Left hindlimb (tissue), 1 donor: ENCODE measurements around the gene MTA1.

Experiments used
- DNase-seq: peaks from one replicate; pipeline ENCODE4 v3.0.0-alpha.2; 2018

MTA1 gene

DNA sequence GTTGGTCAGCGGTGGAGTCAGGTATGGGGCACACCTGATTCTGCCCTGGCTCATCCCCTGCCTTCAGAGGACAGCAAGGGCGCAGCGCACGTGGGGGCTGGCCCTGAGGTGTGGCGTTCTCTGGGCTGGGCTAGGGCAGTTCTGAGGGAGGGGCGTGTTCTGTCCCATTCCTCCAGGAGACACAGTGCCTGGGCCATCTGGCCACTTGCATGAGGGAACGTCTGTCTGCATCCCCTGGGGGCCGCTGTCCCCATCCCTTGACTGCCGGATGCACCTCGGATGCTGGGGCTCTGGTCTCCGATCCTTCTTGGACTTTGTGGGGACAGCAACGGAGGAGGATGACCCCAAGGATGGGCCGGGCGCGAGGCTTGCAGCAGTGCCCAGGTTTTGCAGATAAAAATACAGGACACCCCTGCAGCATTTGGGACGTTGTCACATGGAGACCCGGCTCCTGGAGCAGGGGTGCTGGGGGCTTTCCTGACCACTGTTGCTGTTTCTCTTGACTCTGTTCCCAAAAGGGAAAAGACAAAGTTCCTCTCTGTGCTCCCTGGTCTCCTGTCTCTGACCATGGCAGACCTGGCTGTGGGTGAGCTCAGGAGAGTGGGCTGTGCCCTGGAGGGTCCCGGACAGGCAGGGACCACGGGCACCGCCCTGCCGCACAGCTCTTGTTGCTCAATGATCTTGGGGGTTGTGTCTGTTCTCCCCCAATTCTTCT lies 6.9 kb downstream of the MTA1 start:
- no peak for DNase-seq

DNA sequence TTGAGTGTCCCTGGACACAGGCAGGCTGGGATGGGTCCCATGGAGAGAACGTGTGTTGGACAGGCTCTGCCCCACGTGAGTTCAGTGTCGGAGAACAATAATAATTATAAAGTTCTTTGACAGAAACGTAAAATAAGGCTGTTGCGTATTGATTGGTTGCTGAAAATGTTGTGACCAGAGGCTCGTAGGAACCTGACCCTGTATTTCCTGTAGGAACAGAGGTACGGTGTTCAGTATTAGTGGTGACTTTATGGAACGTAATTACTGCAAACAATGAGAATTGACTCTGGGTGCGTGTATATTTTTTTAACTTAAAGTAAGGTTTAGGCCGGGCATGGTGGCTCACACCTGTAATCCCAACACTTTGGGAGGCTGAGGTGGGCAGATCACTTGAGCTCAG lies 7.8 kb downstream of the MTA1 start:
- no peak for DNase-seq

DNA sequence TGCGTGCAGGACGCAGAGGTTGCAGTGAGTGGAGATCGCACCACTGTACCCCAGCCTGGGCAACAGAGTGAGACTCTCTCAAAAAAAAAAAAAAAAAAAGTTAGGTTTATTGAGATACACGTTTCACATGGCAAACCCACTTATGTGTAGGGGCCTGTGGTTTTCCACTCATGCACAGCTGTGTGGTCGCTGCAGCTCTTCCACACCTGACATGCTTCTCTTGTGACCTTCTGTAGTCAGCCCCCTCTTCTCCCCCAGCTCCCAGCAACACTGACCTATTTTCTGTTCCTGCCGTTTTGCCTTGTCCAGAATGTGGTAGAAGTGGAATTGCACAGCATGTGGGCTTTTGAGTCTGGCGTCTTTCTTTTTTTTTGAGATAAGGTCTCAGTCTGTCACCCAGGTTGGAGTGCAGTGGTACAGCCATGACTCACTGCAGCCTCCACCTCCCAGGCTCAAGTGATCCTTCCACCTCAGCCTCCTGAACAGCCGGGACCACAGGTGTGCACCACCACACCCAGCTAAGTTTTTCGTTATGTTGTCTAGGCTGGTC lies 8.4 kb downstream of the MTA1 start:
- DNase-seq, result no peak

DNA sequence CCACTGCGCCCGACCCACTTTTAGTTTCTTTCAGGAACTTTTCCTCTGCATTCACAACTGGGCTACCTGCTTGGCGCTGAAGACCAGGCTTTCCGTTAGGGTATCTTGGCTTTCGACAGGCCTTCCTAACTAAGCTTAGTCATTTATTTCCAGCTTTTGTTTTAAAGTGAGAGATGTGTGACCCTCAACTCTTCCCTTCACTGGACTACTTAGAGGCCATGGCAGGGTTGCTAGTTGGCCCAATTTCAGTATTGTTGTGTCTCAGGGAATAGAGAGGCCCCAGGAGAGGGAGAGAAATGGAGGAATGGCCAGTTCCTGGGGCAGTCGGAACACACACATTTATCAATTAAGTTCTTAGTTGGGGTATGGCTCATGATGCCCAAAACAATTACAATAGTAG lies 10.4 kb downstream of the MTA1 start:
- no peak for DNase-seq

DNA sequence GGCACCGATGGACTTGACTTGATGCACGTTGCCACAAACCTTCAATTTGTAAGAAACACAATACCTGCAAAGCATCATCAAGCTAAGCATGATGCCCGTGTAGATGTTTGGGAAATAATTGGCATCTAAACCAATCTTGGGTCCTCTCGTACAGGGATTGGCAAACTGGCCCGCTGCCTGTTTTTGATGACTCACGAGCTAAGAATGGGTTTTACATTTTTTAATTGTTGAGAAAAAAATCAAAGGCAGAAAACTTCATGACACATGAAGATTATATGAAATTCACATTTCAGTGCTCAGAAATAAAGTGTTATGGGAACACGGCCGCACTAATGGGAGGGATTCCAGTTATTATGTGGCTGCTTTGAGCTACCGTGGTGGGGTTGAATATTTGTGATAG lies 10.9 kb downstream of the MTA1 start:
- peak; percentile 4 for DNase-seq

DNA sequence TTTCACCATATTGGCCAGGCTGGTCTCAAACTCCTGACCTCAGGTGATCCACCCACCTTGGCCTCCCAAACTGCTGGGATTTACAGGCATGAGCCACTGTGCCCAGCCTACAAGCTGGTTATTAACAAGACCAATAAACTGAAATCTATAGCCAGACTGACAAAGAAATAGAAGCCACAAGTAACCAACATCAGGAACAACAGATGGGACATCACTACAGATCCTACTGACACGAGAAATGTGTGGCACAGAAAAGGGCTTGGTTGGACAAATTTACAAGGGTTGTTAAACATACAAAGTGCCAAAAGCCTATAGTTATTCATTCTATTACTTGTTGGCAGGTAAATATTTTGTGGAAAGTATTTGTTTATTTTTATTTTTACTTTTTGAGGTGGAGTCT lies 11.6 kb downstream of the MTA1 start:
- no peak for DNase-seq

DNA sequence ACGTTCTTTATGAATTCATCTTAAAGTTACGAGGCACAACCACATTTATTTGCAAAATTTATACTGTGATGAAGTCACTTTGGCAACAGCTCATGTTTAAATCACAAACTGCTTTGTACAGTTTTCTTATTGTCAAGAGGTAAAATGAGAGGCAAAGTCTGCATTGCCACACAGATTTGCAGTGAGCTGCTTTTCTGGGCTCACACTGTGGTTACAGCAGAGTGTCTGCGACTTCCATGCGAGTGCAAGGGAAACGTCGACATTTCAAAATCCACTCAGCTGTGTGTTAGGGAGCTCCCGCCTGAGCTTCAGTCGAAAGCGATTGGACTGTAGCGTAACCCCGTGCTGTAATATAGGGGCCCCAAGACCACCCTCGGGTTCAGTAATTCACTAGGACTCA lies 13.0 kb downstream of the MTA1 start:
- DNase-seq, result no peak

DNA sequence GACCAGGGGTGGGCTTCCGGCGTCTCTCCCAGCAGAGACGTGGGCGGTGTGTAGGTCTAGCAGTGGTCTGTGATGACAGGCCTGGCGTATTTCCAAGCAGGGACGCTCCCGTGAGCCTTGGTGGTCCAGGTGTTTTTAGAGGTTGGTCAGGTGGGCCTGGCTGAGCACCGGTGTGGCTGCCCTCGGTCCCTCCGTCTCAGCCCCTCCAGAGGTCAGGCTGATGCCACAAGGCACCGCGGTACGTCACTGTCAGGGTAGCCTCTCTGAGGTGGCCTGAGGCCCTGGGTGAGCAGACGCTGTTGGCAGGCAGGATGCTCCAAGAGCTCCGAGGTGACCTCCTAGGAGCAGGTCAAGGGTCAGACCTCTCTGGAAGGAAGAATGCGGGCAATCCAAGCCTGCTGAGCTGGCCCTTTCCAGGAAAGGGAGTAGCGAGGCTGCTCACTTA lies 13.6 kb downstream of the MTA1 start:
- no peak for DNase-seq

DNA sequence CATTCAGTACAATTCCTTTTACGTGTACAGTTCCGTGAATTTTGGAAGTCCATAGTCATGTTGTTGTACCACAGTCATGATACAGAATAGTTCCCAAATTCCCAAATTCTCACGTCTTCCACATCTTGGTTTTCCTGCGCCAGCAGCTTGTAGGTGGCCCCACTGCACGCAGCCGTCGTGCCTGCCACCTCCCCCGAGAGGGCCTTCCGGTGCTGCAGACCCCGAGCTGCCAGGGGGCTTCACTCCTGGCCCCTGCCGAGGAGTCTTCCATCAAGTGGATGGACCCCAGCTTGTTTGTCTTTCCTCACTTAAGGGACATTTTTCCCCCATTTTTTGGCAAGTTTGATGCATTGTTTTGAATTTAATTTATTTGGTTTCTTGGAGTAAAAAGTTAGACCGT lies 16.8 kb downstream of the MTA1 start:
- DNase-seq, result no peak

DNA sequence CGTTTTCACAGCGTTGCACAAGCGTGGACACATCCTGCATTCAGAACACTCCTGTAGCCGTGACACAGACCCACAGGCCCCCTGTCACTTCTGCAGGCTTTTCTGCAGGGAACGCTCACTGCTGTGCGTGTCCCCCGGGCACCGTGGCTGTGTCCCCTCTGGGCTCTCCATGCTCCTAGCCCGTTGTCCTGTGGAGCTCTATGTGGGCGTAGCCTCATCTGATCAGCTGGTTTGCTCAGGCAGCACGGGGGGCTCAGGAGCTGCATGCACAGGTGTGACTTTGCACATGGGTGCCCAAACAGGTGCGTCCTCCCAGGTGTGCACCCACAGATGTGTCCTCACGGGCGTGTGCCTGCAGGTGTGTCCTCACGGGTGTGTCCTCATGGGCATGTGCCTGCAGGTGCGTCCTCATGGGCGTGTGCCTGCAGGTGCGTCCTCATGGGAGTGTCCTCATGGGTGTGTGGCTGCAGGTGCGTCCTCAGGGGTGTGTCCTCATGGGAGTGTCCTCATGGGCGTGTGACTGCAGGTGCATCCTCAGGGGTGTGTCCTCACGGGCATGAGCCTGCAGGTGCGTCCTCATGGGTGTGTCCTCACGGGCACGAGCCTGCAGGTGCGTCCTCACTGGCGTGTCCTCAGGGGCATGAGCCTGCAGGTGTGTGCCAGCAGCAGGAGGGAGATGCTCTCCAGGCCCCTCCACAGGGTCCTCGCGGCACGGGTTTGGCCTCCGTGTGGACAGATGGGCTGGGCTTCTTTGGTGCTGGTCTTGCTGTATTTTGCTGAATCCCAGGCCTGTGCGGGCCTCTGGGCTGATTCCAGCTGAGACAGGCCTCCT lies 17.5 kb downstream of the MTA1 start:
- DNase-seq, result no peak

DNA sequence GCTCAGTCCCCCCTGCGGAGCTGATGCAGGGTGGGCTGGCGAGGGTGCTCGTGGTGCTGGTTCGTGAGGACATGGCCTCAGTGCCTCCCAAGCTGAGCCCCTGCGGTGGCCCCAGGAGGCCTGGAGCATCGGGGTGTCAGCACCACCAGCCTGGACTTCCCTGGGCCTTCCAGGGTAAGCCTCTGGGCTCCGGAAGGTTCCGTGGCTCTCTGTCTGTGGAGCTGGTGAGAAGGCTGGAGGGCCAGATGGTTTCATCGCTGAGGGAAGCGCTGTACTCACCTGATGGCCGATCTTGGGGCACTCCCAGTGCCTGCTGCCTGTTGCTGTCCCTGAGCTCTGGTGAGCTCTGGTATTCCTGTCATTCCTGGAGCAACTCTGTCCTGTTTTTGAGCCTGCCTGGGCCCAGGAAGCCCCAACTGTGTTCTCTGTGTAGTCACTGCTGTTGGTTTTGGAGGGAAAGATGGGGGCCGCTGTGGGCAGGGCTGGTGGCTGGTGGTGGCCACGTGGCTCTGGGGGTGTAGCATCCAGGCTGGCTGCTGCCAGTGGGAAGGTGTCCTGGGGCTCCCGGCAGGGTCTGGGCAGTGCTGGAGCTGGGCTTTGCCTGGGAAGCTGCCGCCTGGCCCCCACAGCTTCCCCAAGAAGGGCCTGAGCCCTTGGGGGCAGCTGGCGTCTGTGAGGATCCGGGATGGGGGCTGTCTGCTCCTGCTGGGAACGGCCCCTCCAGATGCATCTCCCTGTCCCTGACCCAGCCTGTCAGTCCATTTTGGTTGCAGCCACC lies 18.3 kb downstream of the MTA1 start:
- DNase-seq, result no peak

DNA sequence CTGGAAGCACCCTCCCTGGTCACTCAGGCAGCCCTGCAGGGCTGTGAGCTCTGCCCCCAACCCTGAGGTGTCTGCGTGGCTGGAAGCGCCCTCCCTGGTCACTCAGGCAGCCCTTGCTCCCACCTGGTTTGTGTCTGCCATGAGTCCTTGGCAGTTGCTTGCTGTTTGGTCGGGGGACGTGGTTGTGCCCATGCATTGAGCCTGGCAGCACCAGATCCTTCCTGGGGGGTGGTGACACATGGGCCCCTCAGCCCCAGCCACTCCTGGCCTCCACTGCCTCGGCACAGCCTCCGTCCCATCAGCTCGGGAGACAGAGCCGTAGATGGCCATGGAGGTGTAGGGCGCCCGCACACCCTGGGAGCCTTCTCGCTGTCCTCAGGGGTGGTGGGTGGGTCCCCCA lies 19.6 kb downstream of the MTA1 start:
- no peak for DNase-seq

DNA sequence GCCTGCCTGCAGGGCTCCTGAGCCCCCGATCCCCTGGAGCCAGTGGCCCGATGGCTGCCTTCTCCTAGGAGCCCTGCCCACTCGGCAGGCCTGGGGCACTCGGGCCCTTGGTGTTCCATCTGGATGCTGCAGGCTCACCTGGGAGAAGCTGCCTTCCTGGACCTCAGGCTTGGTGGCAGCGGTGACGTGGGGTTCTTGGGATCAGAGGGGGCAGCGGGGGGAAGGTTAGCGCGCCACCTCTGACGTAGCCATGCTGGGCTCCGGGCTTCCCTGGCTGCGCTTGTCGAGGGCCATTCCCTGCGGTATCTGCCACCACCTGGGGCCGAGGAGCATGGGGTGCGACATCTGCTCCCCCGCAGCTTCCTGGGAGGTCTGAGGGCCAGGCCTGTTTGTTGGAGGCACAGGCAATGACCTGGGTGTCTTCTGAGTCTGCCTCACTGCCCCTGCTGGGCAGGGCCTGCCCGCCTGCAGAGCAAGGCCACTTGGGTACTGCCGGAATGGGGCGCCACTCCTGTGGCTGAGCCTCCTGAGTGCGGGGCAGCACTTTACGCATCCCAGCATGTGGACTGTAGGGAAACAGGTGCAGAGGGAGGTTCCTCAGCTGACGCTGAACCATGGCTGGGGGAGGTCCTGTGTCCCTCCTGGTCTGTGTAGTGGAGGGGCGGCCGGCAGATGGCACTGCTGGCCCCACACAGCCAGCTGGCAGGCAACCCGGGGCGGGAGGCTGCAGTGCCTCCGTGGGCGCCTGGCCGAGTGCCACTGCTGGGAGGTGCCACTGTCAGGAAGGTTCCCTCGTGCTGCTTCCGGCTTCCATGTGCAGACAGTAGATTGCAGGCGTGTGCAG lies 20.3 kb downstream of the MTA1 start:
- no peak for DNase-seq

DNA sequence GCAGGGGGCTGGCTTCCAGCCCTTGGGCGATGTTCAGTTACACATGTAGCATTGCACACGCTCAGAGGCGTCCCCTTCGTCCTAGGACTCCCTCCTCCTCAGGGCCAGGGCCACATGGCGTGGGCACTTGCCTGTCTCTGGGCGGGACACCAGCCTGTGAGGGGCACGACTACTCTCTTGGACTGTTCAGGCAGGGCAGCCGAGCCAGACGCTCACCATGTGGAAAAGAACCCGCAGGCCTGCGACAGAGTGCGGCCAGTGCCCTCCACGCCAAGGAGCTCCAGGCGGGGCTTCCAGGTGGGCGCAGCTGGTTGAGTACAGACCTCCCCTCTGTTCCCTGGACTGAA lies 20.9 kb downstream of the MTA1 start:
- no peak for DNase-seq

DNA sequence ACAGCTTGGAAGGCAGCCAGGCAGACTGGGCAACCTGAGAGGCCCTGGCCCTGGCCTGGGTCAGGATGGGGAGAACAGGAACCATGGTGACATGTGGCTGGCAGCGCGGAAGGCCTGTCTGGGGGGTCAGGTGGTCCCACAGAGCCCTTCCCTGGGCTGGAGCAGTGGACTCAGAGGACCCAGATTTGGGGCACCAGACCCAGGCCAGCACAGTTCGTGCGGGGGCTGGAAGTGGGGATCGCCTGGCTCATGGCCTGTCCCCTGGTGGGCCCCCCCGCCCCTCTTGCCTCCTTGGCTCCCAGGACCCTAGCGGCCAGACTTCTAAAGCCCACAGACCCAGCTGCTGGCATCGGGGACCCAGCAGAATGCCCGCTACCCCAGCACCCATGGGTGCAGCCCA lies 21.4 kb downstream of the MTA1 start:
- no peak for DNase-seq

DNA sequence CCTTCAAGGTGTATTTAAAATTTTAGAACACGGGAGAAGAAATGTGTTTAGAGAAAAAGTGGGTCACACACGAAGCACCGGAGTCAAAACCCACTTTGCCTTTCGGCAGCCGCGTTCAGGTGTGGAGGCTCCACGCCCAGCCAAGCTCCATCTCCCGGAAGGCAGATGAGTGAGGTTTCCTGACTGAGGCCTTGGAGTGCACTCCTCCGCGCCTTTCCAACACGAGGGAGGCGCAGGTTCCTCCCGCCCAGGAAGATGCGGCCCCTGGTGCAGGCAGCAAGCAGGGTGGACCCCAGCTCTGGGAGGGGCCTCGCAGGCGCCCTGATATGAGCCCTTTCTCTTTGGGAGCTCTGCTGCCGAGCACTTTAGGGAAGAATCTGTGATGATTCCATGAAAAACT lies 22.5 kb downstream of the MTA1 start:
- DNase-seq, result no peak

DNA sequence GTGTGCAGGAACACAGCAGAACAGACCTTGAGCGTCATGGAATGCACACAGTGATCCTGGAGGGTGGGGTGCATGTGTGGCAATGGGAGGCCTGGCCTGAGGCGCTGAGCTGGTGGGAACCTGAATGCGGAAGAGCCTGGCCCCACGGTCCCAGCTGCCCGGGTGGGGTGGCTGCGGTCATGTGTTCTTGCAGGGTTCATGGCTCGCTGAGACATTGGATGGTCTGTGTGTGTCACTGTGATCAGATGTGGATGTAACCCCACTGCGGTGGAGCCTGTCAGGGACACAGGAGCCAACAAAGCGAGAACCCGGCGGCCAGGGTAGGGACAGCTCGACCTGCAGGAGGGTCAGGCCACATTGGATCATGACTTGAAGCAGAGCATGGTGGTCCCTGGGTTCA lies 23.2 kb downstream of the MTA1 start:
- no peak for DNase-seq

DNA sequence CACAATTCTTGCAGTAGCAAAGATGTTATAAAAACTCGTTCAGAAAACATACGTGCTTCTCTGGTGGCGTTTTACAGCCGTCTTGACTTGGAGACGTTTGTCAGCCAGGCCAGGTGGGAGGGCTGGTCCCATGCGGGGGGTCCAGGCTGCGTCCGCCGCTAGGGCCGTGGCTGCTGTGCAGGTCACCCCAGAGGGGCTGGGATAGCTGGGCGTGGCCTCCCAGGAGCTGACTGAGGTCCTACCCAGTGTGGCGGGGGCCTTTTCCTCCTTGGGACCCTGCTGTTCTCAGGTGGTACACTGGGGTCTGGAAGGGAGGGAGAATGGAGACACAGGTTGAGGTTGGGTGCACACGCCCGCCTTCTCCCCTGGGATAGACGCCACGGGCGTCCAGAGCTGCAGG lies 25.2 kb downstream of the MTA1 start:
- DNase-seq, result no peak

DNA sequence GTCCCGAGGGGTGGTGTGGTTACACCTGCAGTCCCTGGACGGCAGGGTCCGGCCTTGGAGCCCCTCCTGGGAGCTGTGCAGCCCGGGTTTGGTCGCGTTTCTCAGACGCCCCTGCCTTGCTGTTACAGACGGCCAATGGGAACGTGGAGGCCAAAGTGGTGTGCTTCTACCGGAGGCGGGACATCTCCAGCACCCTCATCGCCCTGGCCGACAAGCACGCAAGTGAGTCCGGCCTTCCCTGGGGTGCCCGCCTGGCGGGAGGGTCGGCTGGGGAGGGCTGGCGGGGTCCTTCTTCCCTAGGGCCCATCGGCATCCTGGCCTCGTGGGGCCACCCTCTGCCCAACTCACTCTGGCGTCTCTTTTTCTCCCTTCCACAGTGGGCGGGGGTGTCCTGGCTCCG lies 25.7 kb downstream of the MTA1 start:
- DNase-seq, result no peak

DNA sequence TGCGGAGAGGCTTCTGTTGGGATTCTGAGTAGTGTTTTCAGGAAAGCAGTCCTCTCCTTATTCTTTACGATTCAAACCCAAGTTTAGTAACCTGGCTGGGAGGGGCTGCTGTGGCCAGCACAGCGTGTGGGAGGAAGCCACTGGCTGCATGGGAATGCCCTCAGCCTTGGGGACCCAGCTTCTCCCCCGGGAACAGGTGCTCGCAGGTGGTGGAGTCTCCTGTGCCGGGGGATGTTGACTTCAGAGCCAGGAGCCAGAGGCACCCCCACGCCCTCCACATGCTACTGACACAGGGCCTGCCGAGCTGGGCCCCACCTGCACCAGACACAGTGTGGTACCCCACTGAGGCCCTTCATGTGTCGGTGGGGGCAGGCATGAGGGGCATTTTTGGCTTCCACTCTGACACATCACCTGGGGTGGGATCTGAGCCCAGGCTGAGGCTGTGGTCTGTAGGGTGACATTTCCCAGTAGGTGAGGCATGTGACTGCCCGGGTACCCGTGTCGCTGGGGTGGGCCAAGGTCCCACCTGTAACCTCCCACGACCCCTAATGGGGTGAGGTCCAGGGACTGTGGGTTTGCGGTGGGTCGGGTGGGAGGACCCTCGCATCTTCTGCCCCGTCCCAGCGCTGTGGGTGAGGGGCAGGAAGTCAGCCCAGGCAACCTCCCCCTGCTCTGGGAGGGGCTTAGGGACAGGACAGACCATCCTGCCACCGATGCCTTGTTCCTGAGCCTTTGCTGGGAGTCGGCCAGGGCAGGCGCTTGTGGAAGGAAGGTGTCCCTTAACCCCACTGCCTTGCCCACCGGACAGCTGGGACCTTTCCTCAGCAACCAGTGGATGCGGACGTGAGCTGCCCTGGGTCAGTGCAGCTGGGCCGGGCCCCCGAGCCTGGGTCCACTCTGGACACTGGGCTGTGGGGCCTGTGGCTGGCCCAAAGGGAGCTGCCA lies 26.5 kb downstream of the MTA1 start:
- DNase-seq, result no peak

DNA sequence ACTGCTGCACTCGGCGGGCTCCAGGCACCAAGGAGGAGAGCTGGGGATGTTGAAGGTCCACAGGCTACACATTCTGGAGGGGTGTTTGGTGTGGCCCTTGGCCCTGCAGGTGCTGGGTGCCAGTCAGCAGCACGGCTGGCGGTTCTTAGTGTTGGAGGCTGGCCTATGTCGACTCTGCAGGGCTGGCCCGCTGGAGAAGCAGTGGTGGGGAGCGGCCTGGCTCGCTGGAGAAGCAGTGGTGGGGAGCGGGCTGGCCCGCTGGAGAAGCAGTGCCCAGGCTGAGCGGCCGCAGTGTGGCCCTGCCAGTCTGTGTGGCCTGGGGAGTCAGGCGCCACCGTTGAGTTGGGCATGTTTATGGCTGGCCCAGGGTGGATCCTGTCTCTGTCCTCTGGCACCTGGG lies 27.3 kb downstream of the MTA1 start:
- no peak for DNase-seq
